GM12892 (cell line): Measurements from ENCODE around the gene TSPAN16.

ENCODE experiments used
- DNase-seq: peaks from one replicate; pipeline ENCODE4 v3.0.0; 2011; ENCODE audit not compliant: insufficient read length
- FAIRE-seq: peaks from 2 replicates; lab custom pipeline; 2011; peaks lifted over from hg19 to GRCh38; lab: Jason Lieb, UNC
- POLR2A ChIP-seq: IDR thresholded peaks from 2 replicates; pipeline ENCODE4 v1.6.1; 2011; ENCODE audit warnings: low read depth, low read length, control low read depth
- POLR2AphosphoS5 ChIP-seq: IDR thresholded peaks from 2 replicates; pipeline ENCODE4 v1.6.1; 2011; ENCODE audit warnings: low read depth, low read length, control low read depth
- TAF1 ChIP-seq: IDR thresholded peaks from 2 replicates; pipeline ENCODE4 v1.6.1; 2011; ENCODE audit warnings: low read depth, mild to moderate bottlenecking, control low read depth, low read length, borderline replicate concordance

Gene TSPAN16

DNA sequence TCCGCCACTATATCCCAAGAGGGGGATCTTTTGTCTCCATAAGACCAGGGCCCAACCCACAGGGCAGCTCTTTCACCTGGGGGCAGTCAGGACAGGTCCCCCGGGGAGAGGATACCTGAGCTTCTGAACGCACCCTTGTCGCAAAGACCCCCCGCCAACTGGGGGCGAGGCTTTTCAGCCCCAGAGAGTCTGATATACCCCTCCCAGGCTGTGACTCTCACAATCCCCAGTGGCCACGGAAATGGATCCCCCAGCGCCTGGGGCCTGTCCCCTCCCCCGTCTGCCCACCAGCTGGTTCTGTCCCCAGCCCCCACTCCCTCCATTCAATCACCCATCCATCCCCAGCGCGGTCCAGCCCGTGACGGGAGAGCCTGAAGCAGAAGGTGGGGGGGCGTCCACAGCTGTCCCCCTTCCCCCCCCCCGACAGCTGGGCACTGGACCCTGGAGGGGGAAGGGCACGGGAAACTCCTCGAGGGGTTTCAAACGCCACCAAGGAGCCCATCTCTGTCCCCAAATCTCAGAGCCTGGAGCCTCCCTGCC is 34.5 kb upstream of the TSPAN16 start:
- DNase-seq (peak; percentile 9), FAIRE-seq (no peak)
- no peak for TF ChIP-seq POLR2A
- TF ChIP-seq TAF1, result no peak
- no peak for TF ChIP-seq POLR2AphosphoS5

DNA sequence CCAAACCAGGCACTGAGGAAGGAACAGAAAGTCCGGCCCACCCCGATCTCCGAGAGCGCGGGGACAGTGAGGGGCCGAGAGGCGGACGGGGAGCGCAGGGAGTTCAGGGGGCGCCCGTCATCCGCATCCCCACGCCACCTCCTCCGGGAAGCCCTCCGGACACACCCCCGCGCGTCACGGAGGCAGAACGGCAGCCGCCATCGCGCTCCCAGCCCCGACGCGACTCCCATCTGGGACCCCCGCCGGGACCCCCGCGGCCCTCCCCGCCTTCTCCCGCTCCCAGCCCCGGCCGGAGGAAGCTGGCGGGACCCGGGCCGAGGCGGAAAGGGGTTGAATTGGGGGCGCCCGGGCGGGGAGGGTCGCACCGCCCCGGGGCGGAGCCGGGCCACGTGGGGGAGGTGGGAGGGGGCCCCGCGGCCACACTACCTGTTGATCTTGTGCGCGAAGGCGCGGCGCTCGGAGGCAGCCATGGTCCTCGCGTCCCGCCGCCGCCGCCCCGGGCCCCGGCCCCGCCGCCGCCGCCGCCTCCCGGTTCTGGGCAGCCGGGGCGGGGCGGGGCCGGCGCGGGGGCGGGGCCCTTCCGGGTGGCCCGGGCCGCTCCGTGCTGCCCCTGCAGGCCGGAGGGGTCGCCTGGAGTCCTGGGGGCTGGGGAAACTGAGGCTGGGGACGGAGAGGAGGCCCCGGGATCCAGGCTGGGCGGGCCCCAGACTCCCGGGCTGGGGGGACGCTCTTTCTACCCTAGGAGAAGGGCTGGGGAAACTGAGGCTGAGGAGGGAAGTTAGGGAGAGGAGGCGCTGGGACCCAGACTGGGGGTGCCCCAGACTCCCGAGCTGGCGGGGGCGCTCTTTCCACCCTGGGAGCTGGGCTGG is 33.8 kb upstream of the TSPAN16 start, which contains the start of gene DOCK6:
DOCK6 (minus strand) TSS at position 554 of the 869 bp plus-strand sequence; CDS start at position 470, 84 bp downstream.
- no peak for TF ChIP-seq POLR2AphosphoS5
- TF ChIP-seq TAF1, result no peak
- TF ChIP-seq POLR2A, result no peak
- no peak for FAIRE-seq
- no peak for DNase-seq

DNA sequence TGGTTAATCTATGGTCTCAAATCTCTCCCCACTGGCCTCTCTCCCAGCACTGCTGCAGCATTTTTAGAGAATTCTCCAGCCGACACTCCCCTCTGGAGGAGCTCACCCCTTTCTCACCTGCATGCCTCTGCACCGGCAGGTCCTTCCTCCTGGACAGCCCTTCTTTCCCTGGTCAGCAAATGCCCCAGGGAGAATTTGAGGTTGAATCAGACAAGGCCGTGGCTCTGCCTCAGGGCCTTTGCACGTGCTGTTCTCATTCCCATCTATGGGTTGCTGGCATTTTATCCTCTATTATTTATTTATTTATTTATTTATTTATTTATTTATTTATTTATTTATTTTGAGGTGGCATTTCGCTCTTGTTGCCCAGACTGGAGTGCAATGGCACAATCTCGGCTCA is 32.2 kb upstream of the TSPAN16 start:
- FAIRE-seq (no peak), DNase-seq (no peak)
- TF ChIP-seq POLR2A, result no peak
- no peak for TF ChIP-seq POLR2AphosphoS5
- TF ChIP-seq TAF1, result no peak

DNA sequence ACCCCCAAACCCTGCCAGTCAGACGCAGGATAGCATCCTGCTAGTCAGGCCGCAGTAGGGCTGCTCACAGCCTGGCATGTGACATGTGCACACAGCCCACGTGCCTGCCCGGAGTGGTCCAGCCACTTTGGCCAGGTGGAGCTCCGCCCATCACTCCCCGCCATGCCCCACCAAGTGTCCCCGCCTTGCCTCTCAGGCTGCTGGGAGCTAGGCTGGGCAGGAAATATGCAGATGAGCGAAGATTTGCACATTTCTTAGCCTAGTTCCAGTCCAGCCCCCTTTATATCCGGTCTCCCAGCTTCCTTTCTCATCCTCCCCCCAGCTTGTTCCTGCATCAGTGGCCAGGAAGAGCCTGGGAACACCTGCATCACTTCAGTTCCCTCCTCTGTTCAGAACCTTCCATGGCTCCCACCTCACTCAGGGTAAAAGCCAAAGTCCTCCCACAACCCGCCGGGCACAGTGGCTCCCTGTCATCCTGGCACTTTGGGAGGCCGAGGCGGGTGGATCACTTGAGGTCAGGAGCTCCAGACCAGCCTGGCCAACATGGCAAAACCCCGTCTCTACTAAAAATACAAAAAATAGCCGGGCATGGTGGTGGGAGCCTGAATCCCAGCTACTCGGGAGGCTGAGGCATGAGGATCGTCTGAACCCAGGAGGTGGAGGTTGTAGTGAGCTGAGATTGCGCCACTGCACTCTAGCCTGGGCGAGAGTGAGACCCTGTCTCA is 31.3 kb upstream of the TSPAN16 start:
- TF ChIP-seq POLR2AphosphoS5 (no peak), TAF1 (no peak), POLR2A (no peak)
- FAIRE-seq, result peak; percentile 74
- DNase-seq, result no peak

DNA sequence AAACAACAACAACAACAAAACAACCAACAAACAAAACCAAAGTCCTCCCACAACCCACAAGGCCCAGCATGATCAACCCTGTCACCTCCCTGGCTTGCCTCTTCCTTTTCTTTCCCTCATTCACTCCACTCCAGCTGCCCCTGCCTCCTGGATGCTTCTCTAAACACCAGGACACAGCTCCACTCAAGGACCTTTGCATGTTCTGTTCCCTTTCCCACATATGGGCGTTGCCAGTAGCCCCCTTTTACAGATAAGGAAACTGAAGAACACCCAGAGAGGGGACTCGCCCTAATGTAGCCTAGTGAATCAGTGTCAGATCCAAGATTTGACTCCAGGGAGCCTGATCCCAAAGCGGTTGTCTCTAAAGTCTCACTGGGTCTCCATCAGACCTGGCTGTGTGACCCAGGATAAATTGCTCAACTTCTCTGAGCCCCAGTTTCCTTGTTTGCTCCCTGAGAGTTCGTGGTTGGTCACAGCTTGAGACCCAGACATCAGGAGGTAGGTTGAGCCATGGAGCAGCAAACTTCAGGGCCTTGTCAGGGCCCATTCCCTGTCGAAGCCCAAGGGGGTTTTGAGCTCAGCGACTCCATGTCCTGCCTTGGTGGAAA is 30.7 kb upstream of the TSPAN16 start:
- DNase-seq, result no peak
- TF ChIP-seq POLR2AphosphoS5 (no peak), POLR2A (no peak), TAF1 (no peak)
- no peak for FAIRE-seq

DNA sequence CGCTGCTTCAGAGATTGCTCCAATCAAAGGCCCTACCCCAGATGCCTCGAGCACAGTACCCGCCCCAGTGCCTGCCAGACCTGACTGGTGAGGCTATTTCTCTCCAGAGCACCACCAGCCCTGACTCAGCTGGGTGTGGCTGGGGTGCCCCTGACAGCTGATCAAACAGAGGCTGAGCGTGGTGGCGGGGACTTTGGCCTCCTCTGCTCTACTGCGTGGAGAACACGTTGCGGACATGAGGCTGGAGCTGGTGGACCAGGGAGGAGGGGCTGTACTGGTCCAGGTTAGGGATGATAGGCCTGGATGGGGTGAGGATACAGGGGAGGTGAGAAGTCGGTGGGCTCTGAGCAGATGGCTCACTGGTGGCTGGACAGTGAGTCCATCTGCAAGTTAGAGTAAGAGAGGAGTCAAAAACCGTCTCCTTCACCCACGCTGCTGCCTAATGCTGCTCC is 30.1 kb upstream of the TSPAN16 start:
- TF ChIP-seq TAF1, result no peak
- TF ChIP-seq POLR2A, result no peak
- TF ChIP-seq POLR2AphosphoS5, result no peak
- DNase-seq (no peak), FAIRE-seq (no peak)

DNA sequence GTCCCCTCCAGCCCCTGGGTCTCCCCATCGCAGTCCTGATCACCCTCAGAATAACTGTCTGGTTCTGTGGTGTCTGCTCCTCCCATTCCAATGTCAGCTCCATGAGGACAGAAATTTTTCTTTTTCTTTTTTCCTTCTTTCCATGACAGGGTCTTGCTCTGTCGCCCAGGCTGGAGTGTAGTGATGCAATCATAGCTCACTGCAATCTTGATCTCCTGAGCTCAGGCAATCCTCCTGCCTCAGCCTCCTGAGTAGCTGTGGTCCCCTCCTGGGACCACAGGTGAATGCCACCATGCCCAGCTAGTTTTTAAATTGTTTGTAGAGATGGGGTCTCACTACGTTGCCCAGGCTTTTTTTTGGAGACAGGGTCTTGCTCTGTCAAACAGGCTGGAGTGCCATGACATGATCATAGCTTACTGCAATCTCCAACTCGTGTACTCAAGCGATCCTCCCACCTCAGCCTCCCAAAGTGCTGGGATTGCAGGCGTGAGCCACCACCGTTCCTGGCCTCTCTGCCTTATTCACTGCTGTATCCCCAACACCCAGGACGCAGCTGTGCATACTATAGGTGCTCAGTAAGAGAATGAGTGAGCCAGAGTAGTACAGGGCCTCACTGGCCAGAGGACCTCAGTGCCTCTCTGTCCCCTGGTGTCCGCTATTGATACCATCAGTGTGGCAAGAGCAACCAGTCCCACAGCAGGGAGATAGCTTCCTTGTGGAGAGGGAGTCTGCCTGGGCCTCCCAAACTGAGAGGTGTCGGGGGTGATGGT is 28.5 kb upstream of the TSPAN16 start:
- FAIRE-seq, result no peak

DNA sequence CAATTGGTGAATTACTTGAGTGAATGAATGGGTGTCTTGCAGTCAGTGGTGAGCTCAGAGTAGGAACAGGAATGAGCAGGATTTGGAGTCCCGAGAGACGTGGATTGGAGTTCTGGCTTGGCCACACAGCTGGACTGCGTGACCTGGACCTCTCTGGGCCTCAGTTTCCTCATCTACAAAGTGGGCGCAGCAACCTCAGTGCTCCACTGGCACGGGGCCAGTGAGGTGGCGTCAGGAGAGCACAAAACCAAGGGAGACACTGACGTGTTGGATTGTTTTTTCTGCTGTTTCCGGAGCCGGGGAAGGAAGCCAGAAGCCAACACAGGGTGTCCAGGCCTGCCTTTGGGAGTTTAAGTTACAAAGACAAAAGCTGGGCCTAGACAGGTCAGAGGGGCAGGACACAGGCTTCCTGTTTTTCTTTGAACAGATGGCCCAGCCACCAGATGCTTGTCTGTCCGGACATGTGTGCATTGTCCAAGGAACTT is 27.1 kb upstream of the TSPAN16 start:
- DNase-seq (no peak), FAIRE-seq (no peak)
- TF ChIP-seq POLR2AphosphoS5 (no peak), POLR2A (no peak), TAF1 (no peak)

More for the DNA sequence above, 28.5 kb upstream of the TSPAN16 start:
- no peak for DNase-seq
- TF ChIP-seq TAF1 (no peak), POLR2AphosphoS5 (no peak), POLR2A (no peak)

DNA sequence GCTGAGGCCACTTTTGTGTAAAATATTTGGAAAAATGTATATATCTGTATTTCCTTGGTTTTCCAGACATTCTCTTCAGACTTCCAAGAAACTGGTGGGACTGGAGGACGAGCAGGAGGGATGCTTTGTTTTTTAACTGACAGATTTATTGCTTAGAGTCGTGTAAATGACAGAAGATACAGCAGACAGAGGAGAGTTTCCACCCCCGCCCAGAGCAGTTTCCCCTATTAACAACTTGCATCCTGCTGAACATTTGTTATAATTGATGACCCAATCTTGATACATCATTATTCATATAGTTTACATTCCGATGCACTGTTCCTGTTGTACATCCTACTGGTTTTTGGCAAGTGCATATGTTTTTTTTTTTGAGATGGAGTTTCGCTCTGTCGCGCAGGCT is 26.6 kb upstream of the TSPAN16 start:
- no peak for TF ChIP-seq POLR2A
- TF ChIP-seq POLR2AphosphoS5, result no peak
- no peak for TF ChIP-seq TAF1
- FAIRE-seq (no peak), DNase-seq (no peak)

DNA sequence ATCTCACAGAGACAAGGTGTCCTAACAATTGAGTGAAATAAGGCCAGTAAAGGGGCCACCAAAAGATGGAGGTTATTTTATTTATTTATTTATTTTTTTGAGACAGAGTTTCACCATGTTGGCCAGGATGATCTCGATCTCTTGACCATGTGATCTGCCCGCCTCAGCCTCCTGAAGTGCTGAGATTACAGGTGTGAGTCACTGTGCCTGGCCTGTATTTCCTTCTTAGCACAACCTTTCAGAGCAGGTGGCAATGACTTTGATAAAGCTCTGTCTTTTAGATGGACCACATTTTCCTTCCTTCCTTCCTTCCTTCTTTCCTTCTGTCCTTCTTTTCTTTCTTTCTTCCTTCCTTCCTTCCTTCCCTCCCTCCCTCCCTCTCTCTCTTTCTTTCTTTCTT is 22.7 kb upstream of the TSPAN16 start:
- FAIRE-seq, result no peak
- no peak for DNase-seq
- no peak for TF ChIP-seq TAF1
- TF ChIP-seq POLR2AphosphoS5, result no peak
- no peak for TF ChIP-seq POLR2A
